Stomach (tissue), 4 donors: ENCODE results near the gene NDUFAF2.

Source experiments
- EP300 ChIP-seq: sonication (generic); formaldehyde crosslinking; IDR thresholded peaks from one replicate; pipeline ENCODE4 v1.6.1; 2017; ENCODE audit warnings: antibody characterized with exemption
- POLR2A ChIP-seq, 4 donors: fragments of 450-650 bp; IDR thresholded peaks; one replicate each; pipeline ENCODE4 v1.6.1; 2016; ENCODE audit warnings: antibody characterized with exemption in 4 of 4, control low read depth in 2 of 4, mild to moderate bottlenecking in 1 of 4, moderate library complexity in 1 of 4
- TF ChIP-seq, protein P1 (sequence below), 7 experiments: fragments of 450-650 bp in 4 of 7; fragments of 200-600 bp in 3 of 7; sonication (generic) in 3 of 7; IDR thresholded peaks; one replicate each; pipeline ENCODE4 v1.5.1; 2016 to 2019; ENCODE audit warnings: antibody characterized with exemption in 7 of 7, control low read depth in 2 of 7, mild to moderate bottlenecking in 1 of 7

- TF ChIP-seq, protein P1, sequence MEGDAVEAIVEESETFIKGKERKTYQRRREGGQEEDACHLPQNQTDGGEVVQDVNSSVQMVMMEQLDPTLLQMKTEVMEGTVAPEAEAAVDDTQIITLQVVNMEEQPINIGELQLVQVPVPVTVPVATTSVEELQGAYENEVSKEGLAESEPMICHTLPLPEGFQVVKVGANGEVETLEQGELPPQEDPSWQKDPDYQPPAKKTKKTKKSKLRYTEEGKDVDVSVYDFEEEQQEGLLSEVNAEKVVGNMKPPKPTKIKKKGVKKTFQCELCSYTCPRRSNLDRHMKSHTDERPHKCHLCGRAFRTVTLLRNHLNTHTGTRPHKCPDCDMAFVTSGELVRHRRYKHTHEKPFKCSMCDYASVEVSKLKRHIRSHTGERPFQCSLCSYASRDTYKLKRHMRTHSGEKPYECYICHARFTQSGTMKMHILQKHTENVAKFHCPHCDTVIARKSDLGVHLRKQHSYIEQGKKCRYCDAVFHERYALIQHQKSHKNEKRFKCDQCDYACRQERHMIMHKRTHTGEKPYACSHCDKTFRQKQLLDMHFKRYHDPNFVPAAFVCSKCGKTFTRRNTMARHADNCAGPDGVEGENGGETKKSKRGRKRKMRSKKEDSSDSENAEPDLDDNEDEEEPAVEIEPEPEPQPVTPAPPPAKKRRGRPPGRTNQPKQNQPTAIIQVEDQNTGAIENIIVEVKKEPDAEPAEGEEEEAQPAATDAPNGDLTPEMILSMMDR (IDR thresholded peaks at IDR 0.05) = no peak
- TF ChIP-seq EP300 = no peak
- TF ChIP-seq POLR2A (IDR thresholded peaks at IDR 0.05) = no peak
Observed at GRCh38 chr5:61168951-61169350, 223.9 kb downstream of the NDUFAF2 start.
